Karpas-422 (cell line): ENCODE results near the gene ATP8A1. TPM values are rescaled to one million over a fixed set of nuclear protein-coding genes. Genes with fewer than 3 reads are reported as not detected.

Experiments
- DNase-seq: peaks from one replicate; pipeline ENCODE4 v3.0.0-alpha.2; 2015
- H2AFZ ChIP-seq: fragments of 200-600 bp; sonication (generic); 2 replicates; pipeline ENCODE4 v1.6.1; 2014; ENCODE audit warnings: antibody characterized with exemption, low read length, mixed read lengths
- H3K27ac ChIP-seq: fragments of 200-600 bp; sonication (generic); 2 replicates; pipeline ENCODE4 v1.5.1; 2014; ENCODE audit warnings: mild to moderate bottlenecking, low read length, moderate library complexity
- H3K27me3 ChIP-seq: fragments of 200-600 bp; sonication (generic); 2 replicates; pipeline ENCODE4 v1.6.1; 2014; ENCODE audit warnings: low read length, mixed read lengths
- H3K36me3 ChIP-seq: fragments of 200-600 bp; sonication (generic); 2 replicates; pipeline ENCODE4 v1.6.1; 2014; ENCODE audit warnings: low read length, mixed read lengths; ENCODE audit not compliant: insufficient read depth
- H3K4me1 ChIP-seq: fragments of 200-600 bp; sonication (generic); 2 replicates; pipeline ENCODE4 v1.6.1; 2014; ENCODE audit warnings: mild to moderate bottlenecking, low read length, mixed read lengths
- H3K4me2 ChIP-seq: fragments of 200-600 bp; sonication (generic); 2 replicates; pipeline ENCODE4 v1.6.1; 2014; ENCODE audit warnings: low read length, low read depth, mild to moderate bottlenecking; ENCODE audit not compliant: poor library complexity, severe bottlenecking
- H3K4me3 ChIP-seq: fragments of 200-600 bp; sonication (generic); 2 replicates; pipeline ENCODE4 v1.5.1; 2014; ENCODE audit warnings: mild to moderate bottlenecking, antibody characterized with exemption, low read length, mixed read lengths
- H3K79me2 ChIP-seq: fragments of 200-600 bp; sonication (generic); 2 replicates; pipeline ENCODE4 v1.6.1; 2014; ENCODE audit warnings: mild to moderate bottlenecking, low read length, mixed read lengths
- H3K9ac ChIP-seq: fragments of 200-600 bp; sonication (generic); 2 replicates; pipeline ENCODE4 v1.6.0; 2014; ENCODE audit warnings: low read length
- H3K9me2 ChIP-seq: fragments of 200-600 bp; sonication (generic), shearing (Covaris generic); replicated peaks from 2 replicates; pipeline ENCODE4 v1.6.0; 2014; ENCODE audit warnings: mild to moderate bottlenecking, low read length, moderate library complexity; ENCODE audit not compliant: insufficient read depth
- H3K9me3 ChIP-seq: fragments of 300-700, 200-600 bp; sonication (generic); 2 replicates; pipeline ENCODE4 v1.6.1; 2014; ENCODE audit warnings: low read length, mixed read lengths
- H4K20me1 ChIP-seq: fragments of 200-600 bp; sonication (generic); 2 replicates; pipeline ENCODE4 v1.6.1; 2014; ENCODE audit warnings: mild to moderate bottlenecking, antibody characterized with exemption, low read length, low read depth; ENCODE audit not compliant: insufficient read depth
- total RNA-seq: library from RNA; depleted of rRNA; stranded (reverse); fragments of >200 nt; shearing (Covaris generic); gene quantifications from 2 replicates; pipeline ENCODE4 v1.2.3, GENCODE V29; 2014; ENCODE audit warnings: low replicate concordance

The ATP8A1 gene
- total RNA-seq, 1 experiment from 2014 or later: 67.2 TPM

- H3K4me1 ChIP-seq: no peaks in the 10 kb centered on the region
- no peak overlapping the region for H3K4me2 ChIP-seq
- no peak for DNase-seq
- H3K9ac ChIP-seq: no peak overlapping the region
- H4K20me1 ChIP-seq: no peaks in the 10 kb centered on the region
- H3K9me2 ChIP-seq: no peaks in the 10 kb centered on the region
- H3K4me3 ChIP-seq: no peak overlapping the region
- peaks cover 6% of the 10 kb centered on the region; the same call in 1 of the 2 replicates for H3K36me3 ChIP-seq
- no peaks in the 10 kb centered on the region for H3K79me2 ChIP-seq
- H2AFZ ChIP-seq: no peak overlapping the region
- no peaks in the 10 kb centered on the region for H3K27me3 ChIP-seq
- H3K9me3 ChIP-seq: no peaks in the 10 kb centered on the region
- no peak overlapping the region for H3K27ac ChIP-seq
These were observed 196.9 kb downstream of the ATP8A1 start for GRCh38 chr4:42460043-42460442.

- H3K4me3 ChIP-seq: no peak overlapping the region
- H2AFZ ChIP-seq: no peak overlapping the region
- no peak overlapping the region for H3K27ac ChIP-seq
- H3K9me3 ChIP-seq: no peaks in the 10 kb centered on the region
- H3K36me3 ChIP-seq: no peaks in the 10 kb centered on the region
- no peak overlapping the region for H3K9ac ChIP-seq
- no peaks in the 10 kb centered on the region for H3K9me2 ChIP-seq
- no peak for DNase-seq
- no peaks in the 10 kb centered on the region for H3K4me1 ChIP-seq
- no peaks in the 10 kb centered on the region for H4K20me1 ChIP-seq
- no peaks in the 10 kb centered on the region for H3K79me2 ChIP-seq
- no peaks in the 10 kb centered on the region for H3K27me3 ChIP-seq
- no peak overlapping the region for H3K4me2 ChIP-seq
These were observed 198.2 kb downstream of the ATP8A1 start for GRCh38 chr4:42458657-42459056.

- Histone ChIP-seq H3K4me2 (no peak overlapping the region), H3K4me1 (no peaks in the 10 kb centered on the region), H3K9me2 (no peaks in the 10 kb centered on the region), H3K9me3 (no peaks in the 10 kb centered on the region), H3K9ac (no peak overlapping the region), H3K36me3 (peaks cover 16% of the 10 kb centered on the region; the same call in 1 of the 2 replicates), H3K79me2 (no peaks in the 10 kb centered on the region), H3K4me3 (no peak overlapping the region), H2AFZ (no peak overlapping the region), H3K27ac (no peak overlapping the region), H4K20me1 (no peaks in the 10 kb centered on the region), H3K27me3 (no peaks in the 10 kb centered on the region)
- DNase-seq: no peak
These were observed 202.0 kb downstream of the ATP8A1 start for GRCh38 chr4:42454755-42455420.

DNA sequence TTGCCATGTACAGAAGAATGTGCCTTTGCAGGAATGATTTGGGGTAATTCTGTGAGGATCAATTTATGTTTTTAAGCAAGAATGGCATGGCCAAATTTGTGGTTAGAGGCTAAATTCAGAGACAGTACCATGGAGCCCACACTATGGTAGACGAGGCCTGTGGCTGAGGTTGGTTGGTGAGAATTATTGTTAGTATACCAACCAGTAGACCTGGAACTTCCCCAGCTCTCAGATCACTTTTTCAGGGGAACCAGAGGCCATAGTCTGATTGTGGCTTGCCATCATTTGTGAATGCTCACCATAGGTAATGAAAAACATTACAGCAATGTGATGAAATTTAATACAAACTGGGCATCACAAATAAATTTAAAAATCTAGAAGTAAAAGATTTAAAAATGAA lies 203.3 kb downstream of the ATP8A1 start:
- no peak overlapping the region for H3K4me2 ChIP-seq
- H3K79me2 ChIP-seq: no peaks in the 10 kb centered on the region
- DNase-seq: no peak
- H3K27me3 ChIP-seq: no peaks in the 10 kb centered on the region
- H3K4me3 ChIP-seq: no peak overlapping the region
- H3K27ac ChIP-seq: no peak overlapping the region
- no peaks in the 10 kb centered on the region for H3K9me2 ChIP-seq
- no peaks in the 10 kb centered on the region for H4K20me1 ChIP-seq
- H3K9ac ChIP-seq: no peak overlapping the region
- no peak overlapping the region for H2AFZ ChIP-seq
- H3K36me3 ChIP-seq: peaks cover 17% of the 10 kb centered on the region; the same call in 1 of the 2 replicates
- no peaks in the 10 kb centered on the region for H3K9me3 ChIP-seq
- no peaks in the 10 kb centered on the region for H3K4me1 ChIP-seq

DNA sequence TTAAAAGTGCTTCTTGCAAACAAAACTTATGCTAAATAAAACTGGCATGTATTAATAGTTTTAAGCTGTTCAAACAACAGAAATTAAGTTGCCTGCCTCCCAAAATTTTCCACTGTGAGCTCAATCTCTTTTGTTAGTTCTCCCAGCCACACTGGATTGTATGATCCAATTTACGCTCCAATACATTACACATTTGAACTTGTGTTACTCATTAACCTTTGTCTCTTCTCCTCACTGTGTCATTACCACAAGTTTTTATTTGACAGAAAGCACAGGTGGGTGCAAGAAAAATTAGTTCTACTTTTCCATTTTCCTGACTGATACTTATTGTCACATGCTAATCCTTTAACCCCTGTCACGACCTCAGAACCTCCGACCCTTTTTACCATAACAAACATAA lies 204.1 kb downstream of the ATP8A1 start:
- no peak overlapping the region for H3K4me3 ChIP-seq
- H3K27me3 ChIP-seq: no peaks in the 10 kb centered on the region
- H3K4me1 ChIP-seq: no peaks in the 10 kb centered on the region
- H3K9me3 ChIP-seq: no peaks in the 10 kb centered on the region
- no peaks in the 10 kb centered on the region for H3K9me2 ChIP-seq
- H3K79me2 ChIP-seq: no peaks in the 10 kb centered on the region
- no peak overlapping the region for H2AFZ ChIP-seq
- H3K36me3 ChIP-seq: peaks cover 17% of the 10 kb centered on the region; the same call in 1 of the 2 replicates
- no peak for DNase-seq
- H4K20me1 ChIP-seq: no peaks in the 10 kb centered on the region
- H3K4me2 ChIP-seq: no peak overlapping the region
- H3K27ac ChIP-seq: no peak overlapping the region
- H3K9ac ChIP-seq: no peak overlapping the region

DNA sequence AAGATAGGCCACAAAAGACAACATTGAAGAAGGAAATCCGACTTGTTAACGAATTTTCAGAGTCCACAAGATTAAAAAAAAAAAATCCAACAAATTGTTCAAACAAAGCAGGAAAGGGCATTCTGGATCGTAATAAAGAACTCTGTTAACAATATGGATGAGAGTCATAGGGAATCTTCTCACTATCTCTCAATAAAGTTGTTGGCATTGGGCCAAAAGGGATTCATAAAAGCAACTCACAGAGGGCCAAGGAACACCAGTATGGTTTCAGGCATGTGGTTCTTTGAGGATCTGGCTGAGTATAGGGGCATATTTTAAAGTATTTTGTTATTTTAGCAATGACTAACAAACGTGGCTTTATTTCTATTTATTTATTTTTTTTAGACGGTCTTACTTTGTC lies 210.1 kb downstream of the ATP8A1 start:
- Histone ChIP-seq H3K4me3 (no peak overlapping the region), H2AFZ (no peak overlapping the region), H3K36me3 (peaks cover 13% of the 10 kb centered on the region; the same call in 1 of the 2 replicates), H3K27ac (no peak overlapping the region), H3K27me3 (no peaks in the 10 kb centered on the region), H3K79me2 (no peaks in the 10 kb centered on the region), H3K4me1 (no peaks in the 10 kb centered on the region), H3K9ac (no peak overlapping the region), H3K4me2 (no peak overlapping the region), H4K20me1 (no peaks in the 10 kb centered on the region), H3K9me3 (no peaks in the 10 kb centered on the region), H3K9me2 (no peaks in the 10 kb centered on the region)
- no peak for DNase-seq

DNA sequence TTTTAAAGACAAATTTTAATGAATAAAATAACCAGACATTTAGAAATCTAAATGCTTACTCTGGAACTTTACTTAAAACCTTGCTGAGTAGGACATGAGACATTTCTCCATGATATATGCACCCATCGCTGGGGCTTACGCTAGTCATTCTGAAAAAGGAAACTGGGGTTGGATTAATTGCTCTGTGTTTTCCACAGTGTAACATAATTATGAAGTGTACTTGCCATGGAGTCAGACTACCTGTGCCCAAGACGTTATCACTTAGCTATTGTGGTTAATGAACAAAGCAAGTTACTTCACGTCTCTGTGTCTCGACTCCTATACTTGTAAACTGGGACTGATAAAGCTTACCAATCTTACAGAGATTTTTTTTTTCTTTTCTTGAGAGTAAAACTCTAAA lies 211.9 kb downstream of the ATP8A1 start:
- Histone ChIP-seq H3K9ac (no peak overlapping the region), H3K4me3 (no peak overlapping the region), H2AFZ (no peak overlapping the region), H3K27ac (no peak overlapping the region), H3K27me3 (no peaks in the 10 kb centered on the region), H3K4me1 (no peaks in the 10 kb centered on the region), H3K79me2 (no peaks in the 10 kb centered on the region), H3K36me3 (peaks cover 2% of the 10 kb centered on the region; the same call in 1 of the 2 replicates), H3K9me3 (no peaks in the 10 kb centered on the region), H4K20me1 (no peaks in the 10 kb centered on the region), H3K4me2 (no peak overlapping the region), H3K9me2 (no peaks in the 10 kb centered on the region)
- no peak for DNase-seq

DNA sequence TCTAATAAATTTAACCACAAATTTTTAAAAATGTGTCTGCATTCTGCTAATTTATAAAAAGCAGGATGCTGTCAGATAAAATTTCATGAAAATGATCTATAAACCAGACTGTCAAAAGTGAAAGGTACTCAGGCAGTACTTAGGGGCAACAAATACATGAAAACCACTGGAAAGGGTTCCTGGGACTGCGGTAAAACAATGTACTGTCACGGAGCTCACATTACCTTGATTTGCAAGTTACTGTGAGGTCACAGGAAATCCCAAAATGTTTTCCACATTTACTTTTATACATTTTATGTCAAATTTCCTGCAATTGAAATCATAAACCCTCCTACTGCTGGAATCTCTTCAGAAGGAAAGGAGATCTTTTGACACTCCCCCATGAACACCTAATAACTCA lies 214.3 kb downstream of the ATP8A1 start:
- no peaks in the 10 kb centered on the region for H3K9me2 ChIP-seq
- H3K4me2 ChIP-seq: no peak overlapping the region
- no peaks in the 10 kb centered on the region for H4K20me1 ChIP-seq
- no peaks in the 10 kb centered on the region for H3K9me3 ChIP-seq
- H3K4me1 ChIP-seq: no peaks in the 10 kb centered on the region
- H3K27ac ChIP-seq: no peak overlapping the region
- no peak for DNase-seq
- no peak overlapping the region for H2AFZ ChIP-seq
- no peak overlapping the region for H3K9ac ChIP-seq
- H3K36me3 ChIP-seq: no peaks in the 10 kb centered on the region
- no peak overlapping the region for H3K4me3 ChIP-seq
- no peaks in the 10 kb centered on the region for H3K79me2 ChIP-seq
- no peaks in the 10 kb centered on the region for H3K27me3 ChIP-seq
